Loucy (cell line): Measurements from ENCODE around the gene COL17A1.

Experiments used
- H2AFZ ChIP-seq: fragments of 200-600 bp; sonication (generic); 2 replicates; pipeline ENCODE4 v1.6.0; 2016; ENCODE audit warnings: antibody characterized with exemption, mild to moderate bottlenecking, low read length, moderate library complexity
- H3F3A ChIP-seq: fragments of 200-600 bp; 2 replicates; pipeline ENCODE4 v1.6.0; 2016; ENCODE audit warnings: antibody characterized with exemption, low read depth, mild to moderate bottlenecking
- H3K27me3 ChIP-seq: fragments of 200-600 bp; sonication (generic); 2 replicates; pipeline ENCODE4 v1.6.1; 2014; ENCODE audit warnings: low read length, mild to moderate bottlenecking; ENCODE audit not compliant: insufficient read depth, poor library complexity, severe bottlenecking
- H3K36me3 ChIP-seq: fragments of 200-600 bp; sonication (generic); 2 replicates; pipeline ENCODE4 v1.6.1; 2016; ENCODE audit warnings: low read length; ENCODE audit not compliant: insufficient read depth
- H3K4me1 ChIP-seq: fragments of 200-600 bp; sonication (generic); 2 replicates; pipeline ENCODE4 v1.5.1; 2014; ENCODE audit warnings: low read length, mild to moderate bottlenecking; ENCODE audit not compliant: insufficient read depth, poor library complexity, severe bottlenecking
- H3K4me2 ChIP-seq: fragments of 200-600 bp; sonication (generic); 2 replicates; pipeline ENCODE4 v1.6.0; 2014; ENCODE audit warnings: antibody characterized with exemption, low read length, low read depth, mild to moderate bottlenecking; ENCODE audit not compliant: poor library complexity, severe bottlenecking
- H3K4me3 ChIP-seq: fragments of 200-600 bp; sonication (generic); 2 replicates; pipeline ENCODE4 v1.5.1; 2014; ENCODE audit warnings: low read length, mild to moderate bottlenecking, mixed read lengths; ENCODE audit not compliant: poor library complexity, severe bottlenecking
- H3K79me2 ChIP-seq: fragments of 200-600 bp; sonication (generic); 2 replicates; pipeline ENCODE4 v1.6.1; 2014; ENCODE audit warnings: low read length; ENCODE audit not compliant: insufficient read depth
- H3K9ac ChIP-seq: fragments of 200-600 bp; sonication (generic); 2 replicates; pipeline ENCODE4 v1.6.0; 2014; ENCODE audit warnings: mild to moderate bottlenecking, low read depth, low read length, moderate library complexity; ENCODE audit not compliant: poor library complexity, severe bottlenecking
- H3K9me2 ChIP-seq: fragments of 200-600 bp; sonication (generic); replicated peaks from 2 replicates; pipeline ENCODE4 v1.6.1; 2016; ENCODE audit warnings: low read depth, low read length, mixed read lengths
- H3K9me3 ChIP-seq: fragments of 200-600 bp; sonication (generic); 2 replicates; pipeline ENCODE4 v1.6.1; 2014; ENCODE audit warnings: mild to moderate bottlenecking, antibody characterized with exemption, low read length, low read depth; ENCODE audit not compliant: insufficient read depth
- H4K20me1 ChIP-seq: fragments of 200-600 bp; sonication (generic); 2 replicates; pipeline ENCODE4 v1.6.0; 2014; ENCODE audit warnings: antibody characterized with exemption, low read length, mild to moderate bottlenecking; ENCODE audit not compliant: insufficient read depth, poor library complexity, severe bottlenecking
- CTCF ChIP-seq: fragments of 200-600 bp; sonication (generic); conservative IDR thresholded peaks from 2 replicates; pipeline ENCODE4 v1.5.1; 2014; ENCODE audit warnings: mild to moderate bottlenecking, antibody characterized with exemption, low read length
- EZH2phosphoT487 ChIP-seq: fragments of 200-600 bp; IDR thresholded peaks from 2 replicates; pipeline ENCODE4 v1.6.1; 2018; ENCODE audit warnings: antibody characterized with exemption, mild to moderate bottlenecking, moderate library complexity, borderline replicate concordance

The COL17A1 gene

GRCh38 chr10:104089621-104090020 is 3.9 kb upstream of the COL17A1 start:
- no peak overlapping the region for H3K4me3 ChIP-seq
- H2AFZ ChIP-seq: no peak overlapping the region
- H3K4me1 ChIP-seq: peaks cover 10% of the 10 kb centered on the region
- no peak overlapping the region for H3K9ac ChIP-seq
- H3K4me2 ChIP-seq: no peak overlapping the region
- no peaks in the 10 kb centered on the region for H3K36me3 ChIP-seq
- H3K9me3 ChIP-seq: no peaks in the 10 kb centered on the region
- no peaks in the 10 kb centered on the region for H3F3A ChIP-seq
- no peaks in the 10 kb centered on the region for H3K79me2 ChIP-seq
- TF ChIP-seq EZH2phosphoT487 (no peak), CTCF (no peak)
- H3K9me2 ChIP-seq: no peaks in the 10 kb centered on the region
- no peaks in the 10 kb centered on the region for H3K27me3 ChIP-seq
- no peaks in the 10 kb centered on the region for H4K20me1 ChIP-seq

GRCh38 chr10:104088239-104088638 is 2.6 kb upstream of the COL17A1 start:
- no peak for TF ChIP-seq EZH2phosphoT487
- Histone ChIP-seq H3K4me2 (no peak overlapping the region), H2AFZ (no peak overlapping the region), H3F3A (no peaks in the 10 kb centered on the region), H4K20me1 (no peaks in the 10 kb centered on the region), H3K9me2 (no peaks in the 10 kb centered on the region), H3K36me3 (no peaks in the 10 kb centered on the region), H3K27me3 (no peaks in the 10 kb centered on the region), H3K79me2 (no peaks in the 10 kb centered on the region), H3K4me1 (peaks cover 10% of the 10 kb centered on the region), H3K9ac (no peak overlapping the region), H3K9me3 (no peaks in the 10 kb centered on the region), H3K4me3 (no peak overlapping the region)

GRCh38 chr10:104084482-104085142 is 1.1 kb downstream of the COL17A1 start:
- Histone ChIP-seq H3K4me1 (peaks cover 10% of the 10 kb centered on the region), H2AFZ (no peak overlapping the region), H3K9ac (no peak overlapping the region), H3K36me3 (no peaks in the 10 kb centered on the region), H3K4me3 (no peak overlapping the region), H3F3A (no peaks in the 10 kb centered on the region), H3K9me3 (no peaks in the 10 kb centered on the region), H3K9me2 (no peaks in the 10 kb centered on the region), H3K4me2 (no peak overlapping the region), H3K79me2 (no peaks in the 10 kb centered on the region), H3K27me3 (no peaks in the 10 kb centered on the region), H4K20me1 (no peaks in the 10 kb centered on the region)
- TF ChIP-seq EZH2phosphoT487: no peak
- TF ChIP-seq CTCF: no peak

GRCh38 chr10:104081998-104082397 is 3.7 kb downstream of the COL17A1 start:
- Histone ChIP-seq H3K27me3 (no peaks in the 10 kb centered on the region), H2AFZ (no peak overlapping the region; the same call in 1 of the 2 replicates), H3K9me2 (no peaks in the 10 kb centered on the region), H3K4me2 (no peak overlapping the region), H3F3A (no peaks in the 10 kb centered on the region), H4K20me1 (no peaks in the 10 kb centered on the region), H3K36me3 (no peaks in the 10 kb centered on the region), H3K9ac (no peak overlapping the region), H3K9me3 (no peaks in the 10 kb centered on the region), H3K79me2 (no peaks in the 10 kb centered on the region), H3K4me1 (peaks cover 10% of the 10 kb centered on the region), H3K4me3 (no peak overlapping the region)
- TF ChIP-seq CTCF (no peak), EZH2phosphoT487 (no peak)
